ENCODE measurements around the gene SUSD3. TPM values are rescaled to one million over a fixed set of nuclear protein-coding genes. Genes with fewer than 3 reads are reported as not detected.

SUSD3 gene
- total RNA-seq, 1 donor from 2014 or later: 2.0 TPM

DNA sequence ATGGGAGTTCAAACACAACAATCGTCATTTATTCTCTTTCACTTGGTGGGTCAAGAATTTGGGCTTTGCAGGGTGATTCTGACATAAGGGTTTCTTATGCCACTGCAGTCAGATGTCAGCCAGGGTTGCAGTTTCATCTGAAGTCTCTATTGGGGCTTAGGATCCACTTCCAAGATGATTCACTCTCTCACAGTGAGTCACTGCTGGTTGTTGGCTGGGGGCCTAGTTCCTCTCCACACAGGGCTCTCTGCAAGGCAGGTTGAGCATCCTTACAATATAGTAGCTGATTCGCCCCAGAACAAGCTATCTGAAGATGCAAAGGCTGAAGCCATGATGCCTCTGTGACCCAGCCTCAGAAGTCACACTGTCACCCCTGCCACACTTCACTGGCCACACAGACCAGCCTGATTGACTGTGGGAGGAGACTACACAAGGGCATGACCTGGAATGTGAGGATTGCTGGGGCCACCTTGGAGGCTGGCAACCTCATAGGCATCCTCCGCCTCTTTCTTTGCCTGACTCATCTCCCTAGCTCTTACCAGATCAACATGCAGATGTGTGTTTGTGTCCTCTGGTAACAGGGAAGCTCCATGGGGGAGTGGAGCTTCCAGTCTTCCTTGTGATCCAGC is 33.1 kb downstream of the SUSD3 start:
- peak; percentile 55 for DNase-seq (ENCODE audit: low spot score)

DNA sequence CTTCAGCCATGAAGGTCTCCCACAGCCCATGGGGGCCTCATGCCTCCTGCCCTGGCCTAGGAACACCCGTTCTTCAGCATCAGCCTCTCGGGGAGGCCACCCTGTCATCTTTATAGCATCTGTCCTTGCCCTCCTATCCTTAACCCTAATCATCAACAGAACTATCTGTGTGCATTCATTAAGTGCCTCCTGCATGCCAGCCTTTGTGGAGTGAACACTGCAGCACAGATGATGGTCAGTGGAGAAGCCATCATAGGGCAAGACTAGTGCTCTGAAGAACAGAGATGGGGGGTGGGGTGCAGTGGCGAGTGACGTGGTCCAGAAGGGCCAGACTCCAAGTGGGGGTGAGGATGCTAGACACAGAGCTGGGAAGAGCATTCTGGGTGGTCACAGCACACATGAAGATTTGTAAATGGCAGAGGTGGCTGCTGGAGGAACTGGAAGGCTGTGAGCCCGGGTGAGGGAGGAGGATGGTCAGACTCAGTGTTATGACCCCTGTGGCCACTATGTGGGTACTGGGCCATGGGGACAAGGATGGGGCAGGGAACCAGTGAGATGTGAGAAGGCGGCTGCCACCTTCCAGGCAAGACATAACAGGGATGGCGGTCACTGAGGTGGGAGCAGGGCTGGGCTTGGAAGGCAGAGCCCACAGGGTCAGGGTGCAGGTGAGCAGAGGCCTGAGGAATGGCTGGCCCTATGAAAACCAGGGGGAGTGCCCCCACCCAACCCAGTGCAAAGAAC is 33.9 kb downstream of the SUSD3 start:
- DNase-seq (ENCODE audit: low spot score): peak; percentile 82

DNA sequence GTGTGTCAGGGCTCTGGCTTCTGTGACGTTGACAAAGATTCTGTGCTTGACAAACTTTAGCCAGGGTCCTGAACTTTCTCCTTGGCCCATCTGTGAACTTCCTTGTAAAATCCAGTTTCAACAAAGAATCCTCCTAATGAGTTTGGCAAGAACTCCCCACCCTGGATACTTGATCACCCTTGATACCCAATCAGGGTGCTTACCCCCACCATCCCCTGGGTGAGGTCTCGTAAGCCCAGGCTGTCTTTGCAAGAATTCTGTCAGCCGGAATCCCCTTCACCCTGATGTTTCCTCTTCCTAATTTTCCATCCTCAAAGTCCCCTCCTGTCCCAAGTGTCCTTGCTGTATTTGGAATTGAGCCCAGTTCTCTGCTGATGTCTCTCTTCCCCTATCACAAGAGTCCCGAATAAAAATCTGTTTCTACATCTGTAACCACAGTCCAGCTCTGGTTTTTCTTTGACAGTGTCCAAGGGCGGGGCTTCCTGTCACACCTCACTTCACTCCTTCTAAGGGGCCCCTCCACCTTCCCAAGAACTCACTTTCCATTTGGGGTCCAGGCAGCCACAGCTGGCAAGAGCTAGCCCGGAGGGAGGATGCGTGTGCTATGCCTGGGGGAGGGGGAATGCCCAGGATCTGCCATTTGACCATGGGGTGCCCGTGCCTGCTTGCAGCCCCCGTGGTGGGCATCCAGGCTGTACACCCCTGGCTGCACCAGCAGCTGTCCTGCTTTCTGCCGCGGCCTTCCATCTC is 34.8 kb downstream of the SUSD3 start:
- no peak for DNase-seq (ENCODE audit: low spot score)

DNA sequence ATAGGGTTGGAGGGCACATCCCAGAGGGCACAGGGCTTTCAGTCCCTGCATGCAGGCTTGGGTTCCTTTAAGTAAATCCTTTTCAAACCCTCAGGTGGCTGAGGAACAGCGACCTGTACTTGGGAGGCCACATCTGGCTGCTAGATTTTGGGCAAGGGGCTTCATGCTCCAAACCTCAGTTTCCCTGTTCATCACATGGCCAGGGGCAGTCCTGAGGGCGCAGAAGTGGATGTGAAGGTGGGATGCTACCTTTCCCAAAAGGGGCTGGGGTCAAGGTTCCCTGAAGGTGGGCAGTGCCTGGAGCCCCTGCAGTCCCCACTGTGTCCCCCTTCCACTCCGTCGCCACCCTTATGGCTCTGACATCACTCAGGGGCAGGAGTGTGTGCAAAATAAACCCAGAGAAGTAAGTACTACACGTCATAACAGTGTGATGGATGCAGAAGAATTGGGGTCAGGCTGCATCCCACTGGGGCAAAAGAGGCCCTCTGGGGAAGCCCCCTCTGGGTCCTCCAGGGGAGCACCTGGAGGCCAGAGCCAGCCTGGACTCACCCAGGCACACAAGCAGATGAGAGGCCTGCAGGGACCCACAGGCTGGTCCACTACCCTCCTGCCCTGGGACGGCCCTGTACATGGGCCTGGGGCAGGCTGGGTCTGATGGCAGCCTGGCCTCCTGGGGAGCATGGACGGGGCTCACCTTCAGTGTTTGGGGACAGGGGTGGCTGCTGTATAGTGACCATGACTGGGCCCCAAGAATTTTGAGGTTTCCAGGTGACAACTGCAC is 35.6 kb downstream of the SUSD3 start:
- peak; percentile 85 for DNase-seq (ENCODE audit: low spot score)

DNA sequence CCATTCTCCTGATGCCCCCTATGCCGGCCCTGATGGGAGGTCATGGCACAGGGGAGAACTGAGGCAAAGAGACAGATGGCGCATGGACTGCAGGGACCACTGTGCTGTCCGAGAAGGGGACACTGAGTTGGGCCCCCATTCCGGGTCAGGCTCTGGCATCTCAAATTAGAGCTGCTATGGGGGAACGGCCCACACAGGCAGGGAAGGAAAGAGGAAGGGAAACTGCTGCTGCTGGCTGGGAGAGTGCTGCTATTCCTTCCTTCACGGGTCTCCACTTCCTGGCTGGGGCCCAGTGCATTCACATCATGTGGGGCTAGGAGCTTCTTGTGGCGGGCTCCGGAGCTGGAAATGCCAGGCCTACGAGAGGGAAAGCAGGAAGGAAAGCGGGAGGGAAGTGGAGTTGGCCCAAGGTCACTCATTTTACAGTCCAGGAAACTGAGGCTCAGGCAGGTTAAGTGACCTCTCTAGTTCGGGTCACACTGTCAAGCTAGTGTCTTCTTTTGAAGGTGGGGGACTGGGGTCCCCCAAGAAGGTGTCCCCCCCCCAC is 36.2 kb downstream of the SUSD3 start:
- DNase-seq (ENCODE audit: low spot score): no peak

DNA sequence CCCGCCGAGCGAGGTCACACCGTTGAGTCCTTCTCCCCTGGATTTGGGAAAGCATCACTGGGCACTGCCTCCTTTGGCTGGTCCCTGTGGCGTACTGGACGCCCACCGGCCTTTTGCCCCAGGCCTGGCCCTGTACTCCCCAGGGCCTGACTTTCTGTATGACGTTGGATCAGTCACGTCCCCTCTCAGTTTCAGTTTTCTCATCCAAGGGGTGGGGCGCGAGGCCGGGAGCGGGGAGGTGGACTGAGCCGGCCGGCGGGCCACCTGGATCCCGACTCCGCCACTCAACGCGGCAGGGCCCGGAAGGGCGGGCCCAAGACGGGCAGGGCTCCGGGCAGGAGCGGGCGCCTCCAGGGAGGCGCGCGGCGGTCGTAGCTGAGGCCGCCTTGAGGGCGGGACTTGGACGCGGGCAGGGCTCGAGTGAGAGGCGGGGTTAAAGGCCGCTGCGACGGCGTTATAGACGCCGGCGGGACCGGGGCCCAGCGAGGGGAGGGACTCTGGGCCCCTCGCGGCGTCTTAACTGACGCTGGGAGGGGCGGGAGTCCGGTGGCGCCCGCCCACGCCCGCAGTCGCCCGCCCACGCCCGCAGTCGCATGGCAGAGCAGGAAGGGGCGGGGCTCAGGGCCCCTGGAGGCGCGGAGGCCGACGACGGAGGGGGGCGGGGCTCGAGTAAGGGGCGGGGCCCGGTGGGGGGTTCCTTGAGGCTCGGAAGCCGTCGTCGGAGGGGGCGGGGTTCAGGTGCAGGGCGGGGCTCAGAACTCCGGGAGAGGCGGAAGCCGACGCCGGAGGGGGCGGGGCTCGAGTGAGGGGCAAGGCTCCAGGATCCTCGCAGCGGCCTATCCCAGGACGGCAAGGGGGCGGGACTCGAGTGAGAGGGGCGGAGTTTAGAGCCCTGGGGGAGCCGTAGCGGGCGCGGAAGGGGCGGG is 37.0 kb downstream of the SUSD3 start:
- peak; percentile 100 for DNase-seq (ENCODE audit: low spot score)

DNA sequence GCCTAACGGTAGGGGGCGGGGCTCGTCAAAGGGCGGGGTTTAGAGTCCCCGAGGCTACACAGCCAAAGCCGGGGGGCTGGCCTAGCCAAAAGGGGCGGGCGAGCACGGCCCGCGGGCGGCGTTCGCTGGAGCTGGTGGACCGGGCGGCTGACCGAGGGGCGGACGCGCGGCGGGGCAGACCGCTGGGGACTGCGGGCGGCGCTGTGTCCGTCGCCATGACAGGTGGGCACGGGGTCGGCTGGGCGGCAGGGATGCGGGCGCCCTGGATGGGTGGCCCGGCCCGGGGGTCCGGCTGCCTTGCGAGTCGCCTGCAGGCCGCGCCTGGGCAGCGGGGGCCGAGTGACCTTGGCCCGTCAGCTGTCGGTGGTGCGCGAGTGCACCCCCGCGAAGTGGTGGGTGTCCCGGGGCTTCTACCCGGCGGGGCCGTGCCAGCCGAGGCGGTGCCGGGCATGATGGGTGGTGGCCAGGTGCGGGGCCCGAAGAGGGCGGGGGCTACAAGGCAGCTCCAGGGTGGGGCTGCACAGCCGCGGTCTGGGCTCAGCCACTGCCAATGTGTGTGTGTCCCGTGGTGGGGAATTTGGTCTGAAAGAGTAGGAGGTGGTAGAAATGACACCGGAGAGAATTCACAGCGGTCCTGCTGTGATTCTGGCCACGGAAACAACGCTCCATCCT is 37.8 kb downstream of the SUSD3 start, which contains the start of gene CARD19:
CARD19 (plus strand) TSS at position 87 of the 672 bp plus-strand sequence; CDS start at position 216, 129 bp downstream.
- peak; percentile 92 for DNase-seq (ENCODE audit: low spot score)

DNA sequence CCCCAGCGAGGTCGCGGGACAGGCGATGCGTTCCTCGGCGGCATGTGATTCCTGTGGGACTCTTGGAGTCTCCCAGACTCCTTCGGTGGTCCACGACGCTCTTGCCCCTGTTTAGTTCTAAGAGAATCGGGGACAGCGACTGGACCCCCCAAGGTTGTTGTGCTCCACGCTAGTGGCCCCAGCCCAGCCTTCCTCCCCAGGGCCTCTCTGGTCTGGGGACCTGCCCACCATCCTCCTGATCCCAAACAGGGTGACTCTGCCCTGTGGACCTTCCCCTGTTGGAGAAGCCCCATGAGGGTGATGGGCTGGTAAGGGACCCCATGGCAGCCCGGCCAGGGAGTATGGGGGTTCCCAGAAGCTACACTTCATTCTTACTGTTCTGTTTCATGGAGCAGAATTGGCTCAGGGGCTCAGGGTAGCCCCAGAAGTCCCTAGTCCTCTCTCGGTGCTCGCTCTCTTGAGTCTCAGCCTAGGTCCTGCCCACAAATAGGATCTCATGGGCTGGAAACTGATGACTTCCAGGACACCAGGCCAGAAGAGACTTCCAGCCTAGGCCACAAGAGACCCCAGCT is 38.4 kb downstream of the SUSD3 start:
- DNase-seq (ENCODE audit: low spot score): no peak

- peak; percentile 88 for DNase-seq (ENCODE audit: low spot score)
These were observed 39.2 kb downstream of the SUSD3 start for GRCh38 chr9:93097511-93098201.

DNA sequence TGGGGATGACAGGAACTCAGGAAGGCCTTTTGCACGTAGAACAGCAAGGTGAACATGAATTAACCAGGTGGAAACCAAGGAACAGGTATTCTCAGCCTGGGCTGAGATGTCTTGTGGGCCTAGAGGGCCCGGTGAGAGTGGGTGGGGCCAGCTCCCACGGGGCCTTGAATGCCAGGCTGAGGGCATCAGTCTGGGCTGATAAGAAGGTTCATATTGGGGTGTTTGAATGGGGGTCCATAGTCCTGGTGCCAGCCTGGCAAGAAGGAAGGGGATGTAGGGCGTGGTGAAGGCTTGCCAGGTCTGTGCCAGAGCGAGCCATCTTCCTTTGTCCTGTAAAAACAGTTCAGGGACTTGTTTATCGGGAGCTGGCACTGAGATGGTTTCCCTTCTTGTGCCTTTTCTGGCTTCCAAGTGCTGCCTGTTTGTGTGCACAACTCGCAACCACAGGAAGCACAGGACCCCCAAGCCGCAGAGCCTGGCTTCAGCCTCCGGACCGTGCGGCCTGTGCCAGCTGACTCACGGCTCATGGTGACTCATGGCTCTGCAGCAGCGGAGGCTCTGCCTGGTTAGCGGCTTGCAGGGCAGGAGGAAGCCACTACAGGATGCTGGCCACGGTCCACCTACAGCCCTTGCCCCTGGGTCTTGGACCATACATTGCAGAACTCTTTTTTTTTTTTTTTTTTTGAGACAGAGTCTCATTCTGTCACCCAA is 39.9 kb downstream of the SUSD3 start:
- DNase-seq (ENCODE audit: low spot score): peak; percentile 95

DNA sequence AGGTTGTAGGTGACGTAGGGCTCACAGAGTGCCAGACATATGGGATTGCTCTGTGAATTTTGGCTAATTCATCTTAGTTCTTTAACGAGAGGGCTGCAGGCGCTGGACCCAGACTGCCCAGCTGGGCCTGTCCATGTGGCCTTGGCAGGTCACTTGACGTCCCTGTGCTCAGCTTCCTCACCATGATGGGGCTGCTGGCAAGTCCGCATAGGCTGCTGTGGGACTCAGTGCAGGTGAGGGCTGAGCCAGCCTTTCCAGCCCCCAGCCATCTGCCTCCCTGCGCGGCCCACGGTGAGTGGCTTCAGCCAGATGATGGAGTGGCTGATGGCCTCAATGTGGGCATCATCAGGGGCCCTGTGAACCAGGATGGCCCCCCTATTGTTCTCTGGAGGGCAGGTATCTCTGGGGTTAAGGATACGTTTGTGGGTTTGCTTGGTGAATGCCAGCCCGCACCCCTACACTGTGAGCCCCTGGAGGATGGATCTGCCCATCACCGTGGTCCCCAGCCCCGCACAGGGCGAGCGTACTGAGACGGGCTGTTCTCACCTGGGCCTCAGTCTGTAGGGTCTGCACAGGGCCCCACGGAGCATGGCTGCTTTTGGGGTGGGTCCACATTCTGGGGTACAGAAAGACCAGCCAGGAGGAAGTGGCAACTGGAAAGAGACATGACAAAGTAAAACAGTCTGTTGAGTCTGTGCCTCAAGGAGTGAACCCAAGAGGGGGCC is 41.2 kb downstream of the SUSD3 start:
- peak; percentile 79 for DNase-seq (ENCODE audit: low spot score)

DNA sequence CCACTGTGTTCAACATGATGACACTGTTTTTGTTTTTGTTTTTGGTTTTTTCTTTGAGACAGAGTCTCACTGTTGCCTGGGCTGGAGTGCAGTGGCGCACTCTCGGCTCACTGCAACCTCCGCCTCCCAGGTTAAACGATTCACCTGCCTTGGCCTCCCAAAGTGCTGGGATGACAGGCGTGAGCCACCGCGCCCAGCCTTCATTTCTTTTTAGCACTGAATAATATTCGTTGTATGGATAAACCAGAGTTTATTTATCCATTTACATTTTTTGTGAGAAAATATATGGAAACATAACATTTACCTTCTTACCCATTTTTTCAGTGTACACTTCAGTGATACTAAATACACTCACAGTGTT is 41.8 kb downstream of the SUSD3 start:
- DNase-seq (ENCODE audit: low spot score): peak; percentile 33

- DNase-seq (ENCODE audit: low spot score): peak; percentile 64
These were observed 42.6 kb downstream of the SUSD3 start for GRCh38 chr9:93101086-93101485.

DNA sequence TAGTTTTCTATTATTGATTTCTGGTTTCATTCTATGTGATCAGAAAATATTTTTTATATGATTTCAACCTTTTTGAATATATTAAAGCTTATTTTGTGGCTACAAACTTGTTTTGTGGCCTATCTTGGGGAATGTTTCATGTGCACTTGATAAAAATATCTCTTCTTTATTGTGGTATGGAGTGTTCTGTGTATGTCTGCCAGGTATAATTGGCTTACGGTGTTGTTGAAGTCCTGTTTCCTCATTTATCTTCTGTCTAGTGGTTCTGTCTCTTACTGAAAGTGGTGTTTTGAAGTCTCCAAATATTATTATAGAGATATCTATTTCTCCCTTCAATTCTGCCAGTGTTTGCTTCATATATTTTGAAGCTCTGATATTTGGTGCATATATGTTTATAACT is 47.1 kb downstream of the SUSD3 start:
- no peak for DNase-seq (ENCODE audit: low spot score)

DNA sequence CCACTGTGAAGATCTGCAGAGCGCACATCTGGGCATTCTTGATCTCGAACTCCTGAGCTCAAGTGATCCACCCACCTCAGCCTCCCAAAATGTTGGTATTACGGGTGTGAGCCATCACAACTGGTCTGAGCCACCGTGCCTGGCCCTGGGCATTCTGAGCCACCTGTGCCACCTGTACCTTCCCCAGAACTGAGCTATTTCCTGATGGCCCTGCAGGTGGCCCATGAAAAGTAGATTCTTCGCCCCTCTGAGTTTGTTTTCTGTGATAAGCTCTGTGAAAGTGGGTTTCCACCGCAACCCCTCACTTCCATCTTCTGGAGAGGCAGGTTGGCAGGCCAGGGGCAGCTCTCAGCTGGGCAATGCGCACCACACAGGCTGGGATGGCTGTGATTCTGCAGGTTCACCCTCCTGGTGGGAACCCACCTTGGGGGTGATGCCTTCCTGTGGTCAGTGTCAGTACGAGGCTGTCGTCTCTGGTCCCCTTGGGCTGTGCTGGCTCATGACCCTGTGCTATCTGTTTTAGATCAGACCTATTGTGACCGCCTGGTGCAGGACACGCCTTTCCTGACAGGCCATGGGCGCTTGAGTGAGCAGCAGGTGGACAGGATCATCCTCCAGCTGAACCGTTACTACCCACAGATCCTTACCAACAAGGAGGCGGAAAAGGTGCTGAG is 48.8 kb downstream of the SUSD3 start:
- DNase-seq (ENCODE audit: low spot score): peak; percentile 71

GRCh38 chr9:93107825-93108161 is 49.3 kb downstream of the SUSD3 start:
- no peak for DNase-seq (ENCODE audit: low spot score)
